Left hindlimb (tissue), 1 donor: ENCODE data around the gene RILP.

Experiments
- DNase-seq: peaks from one replicate; pipeline ENCODE4 v3.0.0-alpha.2; 2018

Gene RILP

GRCh38 chr17:1597861-1598342 is 51.8 kb downstream of the RILP start:
- no peak for DNase-seq
